ENCODE measurements around the gene ATP6V1F. TPM values are rescaled to one million over a fixed set of nuclear protein-coding genes. Genes with fewer than 3 reads are reported as not detected.

Gene ATP6V1F
- total and polyA plus RNA-seq, 10 donors: 78.3 to 285 (median 91.5) TPM

DNA sequence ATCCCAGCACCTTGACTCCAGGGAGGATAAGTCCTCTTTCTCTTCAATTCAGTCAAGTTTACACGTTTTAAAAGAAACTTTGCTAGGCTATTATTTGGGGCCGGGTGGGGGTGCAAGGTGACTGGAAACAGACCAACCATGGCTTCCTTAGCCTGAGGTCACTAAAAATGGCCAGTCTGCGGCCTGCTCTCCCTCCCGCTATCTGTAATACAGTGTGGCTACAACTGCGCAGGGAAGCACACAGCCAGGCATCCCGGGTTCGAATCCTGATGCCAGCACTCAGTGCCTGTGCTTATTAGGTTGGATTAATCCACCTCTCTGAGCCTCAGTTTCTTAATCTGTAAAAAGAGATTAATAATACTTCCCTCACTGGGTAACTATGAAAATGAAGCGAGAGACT, 19.5 kb downstream of the ATP6V1F start:
- no peak overlapping the region for H3K27ac ChIP-seq
- 79 to 94% (median 91%) methylated on average over 8 of the region's 8 CpGs for WGBS, 5 donors
- no peaks in the 10 kb centered on the region for H3K9me3 ChIP-seq
- peaks cover 0 to 12% (median 6%) of the 10 kb centered on the region in 6 donors for H3K4me1 ChIP-seq
- H3K27me3 ChIP-seq (replicated peaks in 1 of 7): peaks cover 0 to 29% (median 0%) of the 10 kb centered on the region in 7 donors
- no peak overlapping the region for H3K4me3 ChIP-seq
- no peaks in the 10 kb centered on the region for H3K36me3 ChIP-seq
- peak; percentile 23 for DNase-seq
- intact Hi-C loops (cut with DNase I; ENCODE audit: low total_unique reads): loop anchor here (5.0 to 10.0 kb wide), 2 partner anchors 267 to 405 kb away; partner anchors contain the start of gene METTL2B
- no peak for TF ChIP-seq CTCF (IDR thresholded peaks at IDR 0.05 in 8 of 11, conservative IDR thresholded peaks at IDR 0.05 in 3 of 11)
- TF ChIP-seq POLR2A (IDR thresholded peaks at IDR 0.05): no peak
- no peak for TF ChIP-seq POLR2AphosphoS5 (IDR thresholded peaks at IDR 0.05)

DNA sequence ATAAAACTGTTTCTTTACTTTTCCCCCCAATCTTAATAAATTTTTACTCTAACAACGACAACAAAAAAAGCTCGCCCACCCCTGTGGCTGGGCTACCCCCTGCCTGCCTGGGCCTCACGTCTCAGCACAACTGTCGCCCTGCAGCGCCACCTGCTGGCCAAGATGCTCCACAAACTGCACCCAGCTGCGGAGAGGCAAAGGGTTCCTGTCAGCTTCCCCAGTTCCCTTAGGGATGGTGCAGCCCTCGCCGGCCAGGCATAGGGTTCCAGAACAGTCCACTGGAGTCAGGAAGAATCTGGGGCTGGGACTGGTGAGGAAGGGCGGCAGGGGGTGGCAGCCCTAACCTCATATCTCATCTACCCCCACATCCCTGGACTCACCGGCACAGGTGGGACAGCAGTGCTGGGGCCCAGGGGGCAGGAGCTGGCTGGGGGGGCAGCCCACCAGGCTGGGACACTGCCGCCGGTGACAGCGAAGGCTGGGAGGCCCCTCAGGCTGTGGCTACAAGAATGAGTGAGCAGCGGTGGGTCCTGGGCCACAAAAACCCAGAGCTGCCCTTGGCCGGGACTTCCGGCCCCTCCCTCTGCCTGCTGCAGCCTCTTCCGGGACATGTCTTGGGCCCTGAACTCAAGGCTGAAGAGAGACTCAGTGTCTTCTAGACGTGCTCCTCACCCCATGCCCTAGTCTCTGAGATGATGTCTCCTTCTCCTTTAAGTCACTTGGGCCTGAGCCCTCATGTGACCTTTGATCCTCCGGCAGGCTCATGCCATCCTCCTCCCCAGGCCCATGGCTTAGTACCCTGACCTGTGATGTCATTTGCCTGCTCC, 21.2 kb downstream of the ATP6V1F start:
- intact Hi-C loops (cut with DNase I; ENCODE audit: low total_unique reads): loop anchor here (5.0 to 10.0 kb wide), 2 partner anchors 269 to 407 kb away; partner anchors contain the start of gene METTL2B
- H3K27ac ChIP-seq: peak overlapping the region in 4 of 8 donors; percentile 28 to 66 (median 55)

GRCh38 chr7:128884561-128885369, 22.1 kb downstream of the ATP6V1F start:
- peak; percentile 73 for DNase-seq
- TF ChIP-seq POLR2A (IDR thresholded peaks at IDR 0.05) (no peak), CTCF (IDR thresholded peaks at IDR 0.05 in 8 of 11, conservative IDR thresholded peaks at IDR 0.05 in 3 of 11) (no peak), POLR2AphosphoS5 (IDR thresholded peaks at IDR 0.05) (no peak)
- no peak overlapping the region for H3K4me3 ChIP-seq
- H3K27me3 ChIP-seq (replicated peaks in 1 of 7): peaks cover 0 to 42% (median 0%) of the 10 kb centered on the region in 7 donors
- intact Hi-C loops (cut with DNase I; ENCODE audit: low total_unique reads): loop anchor here (5.0 to 10.0 kb wide), 2 partner anchors 270 to 407 kb away; partner anchors contain the start of gene METTL2B
- H3K9me3 ChIP-seq: no peaks in the 10 kb centered on the region
- 86 to 89% (median 87%) methylated on average over 26 of the region's 26 CpGs for WGBS, 5 donors
- H3K27ac ChIP-seq: no peak overlapping the region
- H3K36me3 ChIP-seq: no peaks in the 10 kb centered on the region
- H3K4me1 ChIP-seq: peaks cover 0 to 12% (median 6%) of the 10 kb centered on the region in 6 donors

More for the DNA sequence above, 21.2 kb downstream of the ATP6V1F start:
- Histone ChIP-seq H3K9me3 (no peaks in the 10 kb centered on the region), H3K4me3 (peak overlapping the region in 6 of 8 donors; percentile 13 to 70 (median 29)), H3K27me3 (replicated peaks in 1 of 7) (peaks cover 0 to 32% (median 0%) of the 10 kb centered on the region in 7 donors), H3K4me1 (peaks cover 0 to 12% (median 6%) of the 10 kb centered on the region in 6 donors), H3K36me3 (no peaks in the 10 kb centered on the region)
- WGBS, 5 donors: 22 to 59% (median 35%) methylated on average over 13 to 19 of the region's 19 CpGs
- DNase-seq: peak; percentile 96
- peak in 2 of 3 donors; percentile 36 to 46 for TF ChIP-seq POLR2AphosphoS5 (IDR thresholded peaks at IDR 0.05)
- TF ChIP-seq POLR2A (IDR thresholded peaks at IDR 0.05): no peak
- TF ChIP-seq CTCF (IDR thresholded peaks at IDR 0.05 in 8 of 11, conservative IDR thresholded peaks at IDR 0.05 in 3 of 11): peak; percentile 73 to 98 (median 95)

Measured in spleen (tissue), 11 donors.